ENCODE data around the gene ELMOD3.

ELMOD3 gene

DNA sequence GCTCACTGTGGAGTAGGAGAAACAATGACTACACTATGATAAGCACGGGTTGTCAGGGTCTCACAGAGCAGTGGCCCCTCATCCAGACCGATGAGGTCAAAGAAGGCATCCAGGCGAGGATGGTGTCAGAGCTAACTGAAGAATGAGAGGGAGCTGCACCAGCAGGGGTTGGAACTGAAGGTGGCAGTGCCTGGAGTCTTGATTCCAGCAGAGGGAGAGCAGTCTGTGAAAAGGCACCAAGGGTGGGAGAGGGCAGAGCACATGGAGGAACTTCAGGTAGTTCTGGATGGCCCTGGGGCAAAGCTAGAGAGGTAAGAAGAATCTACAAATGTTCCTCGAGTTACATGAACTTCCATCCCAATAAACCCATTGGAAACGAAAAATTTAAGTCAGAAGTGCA lies 12.6 kb downstream of the ELMOD3 start:
- in situ Hi-C loops (cut with MboI; ENCODE audit: low pct_unique_long_range_greater_than_20kb, low sequenced_read_pairs, unreplicated experiment): no loop called here
- DNase-seq (ENCODE audit: low spot score): no peak

DNA sequence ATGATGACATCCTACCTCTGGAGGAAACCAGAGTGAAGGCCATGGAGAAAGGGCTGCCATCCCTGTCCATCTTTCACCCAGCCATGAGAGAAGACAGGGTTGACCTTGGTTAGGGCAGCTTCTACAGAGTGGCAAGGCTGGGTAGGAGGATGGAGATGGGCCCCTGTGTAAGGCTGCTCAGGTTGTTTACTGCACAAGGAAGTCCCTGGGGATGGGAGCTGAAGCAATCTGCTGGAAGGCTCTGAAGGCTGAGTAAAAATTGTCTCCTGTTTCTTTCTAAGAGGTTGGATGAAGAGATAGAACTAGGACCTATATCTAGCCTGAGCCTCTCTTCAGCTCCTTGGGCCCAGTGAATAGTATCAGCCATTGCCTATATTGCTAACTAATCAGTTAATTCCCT lies 14.4 kb downstream of the ELMOD3 start:
- no peak for DNase-seq (ENCODE audit: low spot score)
- in situ Hi-C loops (cut with MboI; ENCODE audit: low pct_unique_long_range_greater_than_20kb, low sequenced_read_pairs, unreplicated experiment): no loop called here
- TF ChIP-seq, protein P1, sequence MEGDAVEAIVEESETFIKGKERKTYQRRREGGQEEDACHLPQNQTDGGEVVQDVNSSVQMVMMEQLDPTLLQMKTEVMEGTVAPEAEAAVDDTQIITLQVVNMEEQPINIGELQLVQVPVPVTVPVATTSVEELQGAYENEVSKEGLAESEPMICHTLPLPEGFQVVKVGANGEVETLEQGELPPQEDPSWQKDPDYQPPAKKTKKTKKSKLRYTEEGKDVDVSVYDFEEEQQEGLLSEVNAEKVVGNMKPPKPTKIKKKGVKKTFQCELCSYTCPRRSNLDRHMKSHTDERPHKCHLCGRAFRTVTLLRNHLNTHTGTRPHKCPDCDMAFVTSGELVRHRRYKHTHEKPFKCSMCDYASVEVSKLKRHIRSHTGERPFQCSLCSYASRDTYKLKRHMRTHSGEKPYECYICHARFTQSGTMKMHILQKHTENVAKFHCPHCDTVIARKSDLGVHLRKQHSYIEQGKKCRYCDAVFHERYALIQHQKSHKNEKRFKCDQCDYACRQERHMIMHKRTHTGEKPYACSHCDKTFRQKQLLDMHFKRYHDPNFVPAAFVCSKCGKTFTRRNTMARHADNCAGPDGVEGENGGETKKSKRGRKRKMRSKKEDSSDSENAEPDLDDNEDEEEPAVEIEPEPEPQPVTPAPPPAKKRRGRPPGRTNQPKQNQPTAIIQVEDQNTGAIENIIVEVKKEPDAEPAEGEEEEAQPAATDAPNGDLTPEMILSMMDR (IDR thresholded peaks at IDR 0.05; ENCODE audit: extremely low read depth, insufficient read depth, missing control alignments): no peak

More for the DNA sequence above, 12.6 kb downstream of the ELMOD3 start:
- TF ChIP-seq, protein P1 (IDR thresholded peaks at IDR 0.05; ENCODE audit: extremely low read depth, insufficient read depth, missing control alignments): no peak

DNA sequence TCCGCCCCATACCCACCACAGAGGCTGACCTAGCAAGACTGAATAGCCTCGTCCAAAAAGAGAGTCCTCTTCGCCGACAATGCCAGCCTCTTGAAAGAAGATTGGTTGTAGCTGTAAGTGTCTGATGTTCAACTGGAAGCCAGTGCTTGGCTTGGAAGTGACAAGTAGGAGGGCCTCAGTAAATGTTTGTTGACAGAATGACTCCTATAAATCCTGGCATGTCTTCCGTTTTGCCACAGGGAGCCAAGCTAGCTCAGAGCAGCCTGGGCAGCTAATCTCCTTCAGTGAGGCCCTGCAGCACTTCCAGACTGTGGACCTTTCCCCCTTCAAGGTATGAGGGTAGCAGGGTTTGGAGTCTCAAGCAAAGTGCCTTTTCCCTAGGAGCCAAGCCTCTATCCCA lies 14.9 kb downstream of the ELMOD3 start:
- TF ChIP-seq, protein P1 (IDR thresholded peaks at IDR 0.05; ENCODE audit: extremely low read depth, insufficient read depth, missing control alignments): no peak
- in situ Hi-C loops (cut with MboI; ENCODE audit: low pct_unique_long_range_greater_than_20kb, low sequenced_read_pairs, unreplicated experiment): no loop called here
- no peak for DNase-seq (ENCODE audit: low spot score)

DNA sequence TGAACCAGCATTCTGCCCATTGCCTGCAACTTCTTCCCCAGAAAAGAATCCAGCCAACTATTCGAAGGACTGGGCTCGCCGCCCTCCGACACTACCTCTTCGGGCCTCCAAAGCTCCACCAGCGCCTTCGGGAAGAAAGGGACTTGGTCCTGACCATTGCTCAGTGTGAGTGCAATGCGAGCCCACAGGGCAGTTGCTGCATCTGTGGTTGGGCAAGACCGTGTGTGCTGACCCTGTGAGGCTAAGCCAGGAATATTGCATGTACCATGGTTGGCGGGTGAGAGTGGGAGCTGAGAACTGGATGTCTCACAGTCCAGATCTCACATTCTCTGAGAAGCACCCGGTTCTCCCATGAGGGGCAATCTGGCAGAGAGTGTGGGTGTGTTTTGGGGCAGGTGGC lies 16.5 kb downstream of the ELMOD3 start:
- DNase-seq (ENCODE audit: low spot score): no peak
- TF ChIP-seq, protein P1 (IDR thresholded peaks at IDR 0.05; ENCODE audit: extremely low read depth, insufficient read depth, missing control alignments): no peak
- in situ Hi-C loops (cut with MboI; ENCODE audit: low pct_unique_long_range_greater_than_20kb, low sequenced_read_pairs, unreplicated experiment): no loop called here

DNA sequence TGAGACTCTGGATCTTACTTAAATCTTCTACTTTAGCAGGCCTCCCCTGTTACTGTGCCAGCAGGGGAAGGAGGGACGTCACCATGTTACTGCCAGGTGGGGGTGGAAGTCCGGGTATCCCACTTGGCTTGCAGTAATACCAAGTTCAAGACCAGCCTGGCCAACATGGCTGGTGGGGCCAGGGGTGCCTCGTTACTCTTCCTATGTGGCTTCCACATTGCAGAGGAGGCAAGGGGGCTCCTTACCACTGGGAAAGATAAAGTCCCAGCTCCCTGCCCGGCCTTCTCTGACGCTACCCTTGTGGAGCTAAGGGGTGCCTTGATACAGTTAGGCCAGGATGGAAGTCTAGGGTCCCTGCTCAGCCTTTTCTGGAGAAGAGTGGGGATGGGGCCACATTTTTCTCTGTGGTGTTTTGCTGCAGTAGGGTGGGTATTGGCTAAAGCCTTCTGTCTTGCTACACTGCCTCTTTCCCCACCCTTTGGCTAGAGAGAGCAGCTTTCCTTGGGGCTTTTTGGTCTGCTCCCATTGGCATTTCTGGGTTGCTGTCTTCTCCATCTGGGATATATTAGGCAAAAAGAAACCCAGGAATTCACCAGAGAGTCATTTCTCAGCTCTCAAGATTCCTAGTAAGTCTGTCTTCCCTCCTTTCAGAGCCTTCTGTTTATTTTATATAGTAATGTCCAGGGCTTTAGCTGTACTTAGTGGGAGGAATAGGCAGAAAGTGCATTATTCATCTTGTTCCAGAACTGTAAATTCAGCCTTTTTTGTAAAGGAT lies 21.9 kb downstream of the ELMOD3 start:
- TF ChIP-seq, protein P1 (IDR thresholded peaks at IDR 0.05; ENCODE audit: extremely low read depth, insufficient read depth, missing control alignments): no peak
- no peak for DNase-seq (ENCODE audit: low spot score)
- in situ Hi-C loops (cut with MboI; ENCODE audit: low pct_unique_long_range_greater_than_20kb, low sequenced_read_pairs, unreplicated experiment): no loop called here

DNA sequence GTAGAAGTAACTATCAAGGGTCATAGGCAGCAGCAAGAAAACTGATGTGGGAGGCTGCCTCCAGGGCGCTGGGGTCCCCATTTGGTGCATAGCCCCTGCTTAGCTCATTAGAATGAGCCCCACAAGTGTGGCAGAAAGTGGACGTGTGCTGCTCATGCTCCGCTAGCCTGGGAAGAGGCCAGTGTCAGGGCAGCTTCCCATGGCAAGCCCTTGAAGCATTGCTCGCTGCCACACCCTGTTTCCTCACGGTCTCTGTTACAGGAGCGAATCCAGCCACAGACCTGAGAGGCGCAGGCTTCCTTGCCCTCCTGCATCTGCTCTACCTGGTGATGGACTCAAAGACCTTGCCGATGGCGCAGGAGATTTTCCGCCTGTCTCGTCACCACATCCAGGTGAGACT lies 22.5 kb downstream of the ELMOD3 start:
- TF ChIP-seq, protein P1 (IDR thresholded peaks at IDR 0.05; ENCODE audit: extremely low read depth, insufficient read depth, missing control alignments): no peak
- no peak for DNase-seq (ENCODE audit: low spot score)
- in situ Hi-C loops (cut with MboI; ENCODE audit: low pct_unique_long_range_greater_than_20kb, low sequenced_read_pairs, unreplicated experiment): no loop called here

Measured in GM13977 (cell line).